Endothelial cell (in vitro differentiated cells): ENCODE measurements around the gene AGO1. TPM values are rescaled to one million over a fixed set of nuclear protein-coding genes. Genes with fewer than 3 reads are reported as not detected.
A peak's percentile ranks its signal among the peaks of the same experiment; 100 is the strongest.

Experiments used
- DNase-seq: peaks from one replicate; pipeline ENCODE4 v3.0.0; 2021; ENCODE audit warnings: low spot score
- H3K27ac Mint-ChIP-seq: one replicate; pipeline ENCODE4 v1.8.0; 2021; ENCODE audit warnings: mixed read lengths, inconsistent platforms; ENCODE audit not compliant: unreplicated experiment
- H3K27me3 Mint-ChIP-seq: one replicate; pipeline ENCODE4 v1.8.0; 2021; ENCODE audit warnings: mild to moderate bottlenecking, moderate library complexity, mixed read lengths, inconsistent platforms; ENCODE audit not compliant: unreplicated experiment
- H3K36me3 Mint-ChIP-seq: one replicate; pipeline ENCODE4 v1.8.0; 2021; ENCODE audit warnings: mild to moderate bottlenecking, low read depth, mixed read lengths, inconsistent platforms; ENCODE audit not compliant: unreplicated experiment
- H3K4me1 Mint-ChIP-seq: one replicate; pipeline ENCODE4 v1.8.0; 2021; ENCODE audit warnings: mild to moderate bottlenecking, mixed read lengths, inconsistent platforms; ENCODE audit not compliant: unreplicated experiment
- H3K4me3 Mint-ChIP-seq: one replicate; pipeline ENCODE4 v1.8.0; 2021; ENCODE audit warnings: mild to moderate bottlenecking, mixed read lengths, inconsistent platforms; ENCODE audit not compliant: unreplicated experiment
- H3K9me3 Mint-ChIP-seq: one replicate; pipeline ENCODE4 v1.8.0; 2021; ENCODE audit warnings: mixed read lengths, inconsistent platforms; ENCODE audit not compliant: unreplicated experiment
- total RNA-seq: library from RNA; stranded (reverse); fragmentation: NEBNext Ultra II Directional; extraction: Animal tissue kit (Norgen Biotek cat#: 25700); gene quantifications from one replicate; pipeline ENCODE4 v1.2.1, GENCODE V29; 2021; ENCODE audit not compliant: unreplicated experiment
- TF ChIP-seq, protein P1 (sequence below): fragments of 200-600 bp; sonication (generic); IDR thresholded peaks from one replicate; pipeline ENCODE4 v1.5.0; 2021; ENCODE audit warnings: antibody characterized with exemption; ENCODE audit not compliant: unreplicated experiment

AGO1 gene
- total RNA-seq, 1 donor from 2014 or later: 41.1 TPM

DNA sequence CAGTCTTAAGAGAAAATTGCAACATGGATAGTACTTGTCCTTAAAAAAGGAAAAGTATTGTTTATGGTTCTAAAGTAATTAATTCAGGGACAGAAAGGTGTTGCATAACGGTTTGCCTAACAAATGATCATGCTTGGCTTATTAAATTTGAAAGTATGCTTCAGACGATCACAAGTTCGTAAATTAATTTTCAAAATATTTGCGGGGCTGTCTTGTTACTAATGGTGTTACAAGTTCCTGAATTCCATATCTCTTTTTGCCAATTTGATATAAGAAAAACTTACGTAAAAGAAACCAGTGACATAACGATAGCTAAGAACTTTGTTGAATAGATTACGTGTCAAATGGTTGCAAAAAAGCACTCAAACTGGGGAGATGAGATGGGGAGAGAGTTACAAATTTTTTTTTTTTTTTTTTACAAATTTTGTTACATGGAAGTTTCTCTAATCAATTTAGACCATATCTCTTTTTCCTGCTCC lies 49.2 kb downstream of the AGO1 start:
- H3K9me3 Mint-ChIP-seq: no peaks in the 10 kb centered on the region
- H3K27me3 Mint-ChIP-seq: peaks cover 4% of the 10 kb centered on the region
- H3K27ac Mint-ChIP-seq: peak overlapping the region; percentile 96
- no peak for DNase-seq
- peaks cover 6% of the 10 kb centered on the region for H3K36me3 Mint-ChIP-seq
- H3K4me3 Mint-ChIP-seq: peak overlapping the region; percentile 98
- TF ChIP-seq, protein P1, sequence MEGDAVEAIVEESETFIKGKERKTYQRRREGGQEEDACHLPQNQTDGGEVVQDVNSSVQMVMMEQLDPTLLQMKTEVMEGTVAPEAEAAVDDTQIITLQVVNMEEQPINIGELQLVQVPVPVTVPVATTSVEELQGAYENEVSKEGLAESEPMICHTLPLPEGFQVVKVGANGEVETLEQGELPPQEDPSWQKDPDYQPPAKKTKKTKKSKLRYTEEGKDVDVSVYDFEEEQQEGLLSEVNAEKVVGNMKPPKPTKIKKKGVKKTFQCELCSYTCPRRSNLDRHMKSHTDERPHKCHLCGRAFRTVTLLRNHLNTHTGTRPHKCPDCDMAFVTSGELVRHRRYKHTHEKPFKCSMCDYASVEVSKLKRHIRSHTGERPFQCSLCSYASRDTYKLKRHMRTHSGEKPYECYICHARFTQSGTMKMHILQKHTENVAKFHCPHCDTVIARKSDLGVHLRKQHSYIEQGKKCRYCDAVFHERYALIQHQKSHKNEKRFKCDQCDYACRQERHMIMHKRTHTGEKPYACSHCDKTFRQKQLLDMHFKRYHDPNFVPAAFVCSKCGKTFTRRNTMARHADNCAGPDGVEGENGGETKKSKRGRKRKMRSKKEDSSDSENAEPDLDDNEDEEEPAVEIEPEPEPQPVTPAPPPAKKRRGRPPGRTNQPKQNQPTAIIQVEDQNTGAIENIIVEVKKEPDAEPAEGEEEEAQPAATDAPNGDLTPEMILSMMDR: no peak
- peaks cover 25% of the 10 kb centered on the region for H3K4me1 Mint-ChIP-seq

DNA sequence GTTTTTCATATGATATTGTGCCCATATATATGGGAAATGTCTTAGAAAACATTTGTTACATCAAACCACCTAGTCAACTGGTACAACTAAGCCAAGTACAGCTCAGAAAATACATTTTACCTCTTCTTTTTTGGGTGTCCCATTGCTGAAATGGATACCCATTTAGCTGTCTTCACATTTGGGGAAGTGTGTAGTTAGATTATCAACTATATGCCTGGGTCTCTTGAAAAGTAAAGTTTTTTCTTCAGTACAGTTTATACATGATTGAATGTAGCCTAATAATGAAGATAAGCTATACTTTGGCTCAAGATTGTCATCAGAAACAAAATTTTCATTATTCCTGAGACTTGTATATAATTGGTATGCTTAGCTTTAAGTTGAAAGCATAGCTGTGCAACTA lies 49.9 kb downstream of the AGO1 start:
- no peak for DNase-seq
- no peaks in the 10 kb centered on the region for H3K9me3 Mint-ChIP-seq
- H3K27me3 Mint-ChIP-seq: peaks cover 4% of the 10 kb centered on the region
- H3K4me1 Mint-ChIP-seq: peaks cover 25% of the 10 kb centered on the region
- no peak overlapping the region for H3K27ac Mint-ChIP-seq
- TF ChIP-seq, protein P1: no peak
- peaks cover 6% of the 10 kb centered on the region for H3K36me3 Mint-ChIP-seq
- H3K4me3 Mint-ChIP-seq: no peak overlapping the region

GRCh38 chr1:35935442-35936388 lies 52.7 kb downstream of the AGO1 start:
- H3K4me3 Mint-ChIP-seq: no peak overlapping the region
- peak; percentile 23 for DNase-seq

DNA sequence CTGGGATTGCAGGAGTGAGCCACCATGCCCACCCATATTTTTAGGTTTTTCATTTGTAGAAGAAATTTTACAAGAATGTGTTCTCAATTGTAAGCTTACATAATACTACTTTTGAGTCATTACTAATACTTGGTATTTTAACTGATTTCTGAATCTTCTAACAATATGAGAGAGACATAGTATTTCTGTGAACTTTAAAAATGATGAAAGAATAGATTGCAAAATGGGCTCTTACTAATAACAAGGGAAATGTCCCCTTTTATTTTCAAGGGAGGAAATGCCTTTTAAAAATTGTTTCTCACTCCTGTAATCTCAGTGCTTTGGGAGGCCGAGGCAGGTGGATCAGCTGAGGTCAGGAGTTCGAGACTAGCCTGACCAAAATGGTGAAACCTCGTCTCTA lies 53.8 kb downstream of the AGO1 start:
- TF ChIP-seq, protein P1: no peak
- no peak for DNase-seq
- H3K27me3 Mint-ChIP-seq: no peaks in the 10 kb centered on the region
- peaks cover 14% of the 10 kb centered on the region for H3K4me1 Mint-ChIP-seq
- H3K9me3 Mint-ChIP-seq: no peaks in the 10 kb centered on the region
- no peak overlapping the region for H3K27ac Mint-ChIP-seq
- no peak overlapping the region for H3K4me3 Mint-ChIP-seq
- H3K36me3 Mint-ChIP-seq: no peaks in the 10 kb centered on the region

More at GRCh38 chr1:35935442-35936388, 52.7 kb downstream of the AGO1 start:
- H3K27ac Mint-ChIP-seq: no peak overlapping the region
- H3K27me3 Mint-ChIP-seq: no peaks in the 10 kb centered on the region
- no peaks in the 10 kb centered on the region for H3K9me3 Mint-ChIP-seq
- H3K36me3 Mint-ChIP-seq: no peaks in the 10 kb centered on the region
- peaks cover 18% of the 10 kb centered on the region for H3K4me1 Mint-ChIP-seq
- TF ChIP-seq, protein P1: no peak

DNA sequence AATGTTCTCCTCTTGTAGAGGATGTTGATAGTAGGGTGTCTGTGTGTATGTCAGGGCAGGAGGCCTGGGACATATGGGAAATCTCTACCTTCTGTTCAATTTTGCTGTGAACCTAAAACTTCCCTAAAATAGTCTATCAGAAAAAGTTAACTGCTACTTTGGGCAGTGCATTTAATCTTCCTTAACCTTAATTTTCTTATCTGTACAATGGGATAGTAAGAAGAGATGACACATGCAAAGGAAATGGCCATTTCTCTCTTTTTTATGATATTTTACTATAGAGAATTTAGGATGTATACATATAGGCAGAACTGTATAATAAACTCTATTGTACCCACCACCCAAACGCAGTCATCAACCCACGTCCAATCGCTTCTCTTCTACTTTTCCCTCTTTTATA lies 56.5 kb downstream of the AGO1 start:
- Mint-ChIP-seq H3K4me1 (peaks cover 3% of the 10 kb centered on the region), H3K9me3 (no peaks in the 10 kb centered on the region), H3K4me3 (no peak overlapping the region), H3K36me3 (no peaks in the 10 kb centered on the region), H3K27me3 (no peaks in the 10 kb centered on the region), H3K27ac (no peak overlapping the region)
- TF ChIP-seq, protein P1: no peak
- DNase-seq: no peak
